ELR (cell line): ENCODE measurements around the gene ARFRP1.
A peak's percentile ranks its signal among the peaks of the same experiment; 100 is the strongest.

Experiments used
- DNase-seq: peaks from one replicate; pipeline ENCODE4 v3.0.0-alpha.2; 2015; ENCODE audit warnings: low read depth

ARFRP1 gene

GRCh38 chr20:63701329-63702035 is 6.3 kb downstream of the ARFRP1 start:
- DNase-seq: no peak

GRCh38 chr20:63701051-63701328 is 6.8 kb downstream of the ARFRP1 start:
- no peak for DNase-seq

- no peak for DNase-seq
Observed at GRCh38 chr20:63700199-63701050, 7.4 kb downstream of the ARFRP1 start.

GRCh38 chr20:63699466-63700198 is 8.1 kb downstream of the ARFRP1 start:
- DNase-seq: no peak

GRCh38 chr20:63698739-63699465 is 8.9 kb downstream of the ARFRP1 start:
- peak; percentile 96 for DNase-seq

GRCh38 chr20:63697868-63698545 is 9.8 kb downstream of the ARFRP1 start:
- no peak for DNase-seq

- DNase-seq: no peak
Observed at GRCh38 chr20:63697357-63697867, 10.4 kb downstream of the ARFRP1 start.

- DNase-seq: no peak
Observed at GRCh38 chr20:63696628-63697356, 11.0 kb downstream of the ARFRP1 start, which contains the start of gene TNFRSF6B. TSS of gene TNFRSF6B (plus strand) at chr20:63696652. CDS start at chr20:63696768, 116 bp downstream.

GRCh38 chr20:63696306-63696627 is 11.5 kb downstream of the ARFRP1 start:
- DNase-seq: no peak

GRCh38 chr20:63695424-63696305 is 12.1 kb downstream of the ARFRP1 start:
- DNase-seq: no peak

- DNase-seq: no peak
Observed at GRCh38 chr20:63694584-63695423, 13.0 kb downstream of the ARFRP1 start.

- DNase-seq: no peak
Observed at GRCh38 chr20:63693733-63694583, 13.8 kb downstream of the ARFRP1 start.

- no peak for DNase-seq
Observed at GRCh38 chr20:63693083-63693732, 14.6 kb downstream of the ARFRP1 start.

GRCh38 chr20:63692436-63693082 is 15.2 kb downstream of the ARFRP1 start:
- no peak for DNase-seq

- DNase-seq: no peak
Observed at GRCh38 chr20:63691711-63692435, 15.9 kb downstream of the ARFRP1 start.
